ENCODE measurements around the gene FGD5.

FGD5 gene

GRCh38 chr3:14933820-14934425, 115.2 kb downstream of the FGD5 start:
- DNase-seq (ENCODE audit: low read depth): no peak

DNA sequence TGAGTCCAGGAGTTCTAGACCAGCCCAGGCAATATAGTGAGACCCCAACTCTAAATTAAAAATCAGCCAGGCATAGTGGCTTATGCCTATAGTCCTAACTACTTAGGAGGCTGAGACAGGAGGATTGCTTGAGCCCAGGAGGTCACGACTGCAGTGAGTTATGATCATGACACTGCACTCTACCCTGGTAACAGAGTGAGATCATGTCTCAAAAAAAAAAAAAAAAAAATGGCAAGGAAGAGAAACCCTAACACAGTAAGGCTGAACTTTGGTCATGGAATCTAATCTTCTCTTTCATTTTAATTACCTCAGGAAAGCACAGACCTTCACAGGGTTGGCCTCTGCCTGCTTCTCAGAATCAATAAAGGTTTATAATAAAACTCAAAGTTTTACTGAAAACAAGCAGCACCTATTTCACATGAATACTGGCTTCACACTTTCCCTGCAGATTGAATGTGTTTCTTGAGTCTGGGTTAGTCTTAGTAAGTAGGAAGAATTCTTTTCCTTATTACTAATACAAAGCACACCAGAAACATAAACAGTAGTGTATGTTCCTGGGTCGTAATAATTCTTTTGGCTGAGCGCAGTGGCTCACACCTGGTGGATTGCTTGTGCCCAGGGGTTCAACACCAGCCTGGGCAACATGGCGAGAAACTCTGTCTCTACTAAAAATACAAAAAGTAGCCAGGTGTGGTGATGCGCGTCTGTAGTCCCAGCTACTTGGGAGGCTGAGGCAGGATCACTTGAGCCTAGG, 117.0 kb downstream of the FGD5 start:
- DNase-seq (ENCODE audit: low read depth): no peak

DNA sequence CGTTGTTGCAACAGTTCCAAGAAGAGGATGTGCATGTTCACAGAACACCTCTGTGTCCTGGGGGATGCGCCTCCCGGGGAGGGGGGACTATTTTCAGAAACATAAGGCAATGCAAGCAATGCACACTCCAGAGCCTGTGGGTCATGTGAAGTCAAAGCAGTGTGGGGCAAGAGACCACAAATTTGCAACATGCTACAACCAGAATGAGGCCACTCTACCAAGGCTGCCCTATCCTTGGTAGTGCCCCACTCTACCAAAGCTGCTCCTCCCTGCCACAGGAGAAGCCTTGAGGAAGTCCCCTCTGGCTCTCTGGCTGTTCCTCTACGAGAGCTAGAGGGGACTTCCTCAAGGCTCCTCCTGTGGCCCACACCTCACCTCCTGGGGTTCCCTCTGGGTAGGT, 120.2 kb downstream of the FGD5 start:
- DNase-seq (ENCODE audit: low read depth): no peak

DNA sequence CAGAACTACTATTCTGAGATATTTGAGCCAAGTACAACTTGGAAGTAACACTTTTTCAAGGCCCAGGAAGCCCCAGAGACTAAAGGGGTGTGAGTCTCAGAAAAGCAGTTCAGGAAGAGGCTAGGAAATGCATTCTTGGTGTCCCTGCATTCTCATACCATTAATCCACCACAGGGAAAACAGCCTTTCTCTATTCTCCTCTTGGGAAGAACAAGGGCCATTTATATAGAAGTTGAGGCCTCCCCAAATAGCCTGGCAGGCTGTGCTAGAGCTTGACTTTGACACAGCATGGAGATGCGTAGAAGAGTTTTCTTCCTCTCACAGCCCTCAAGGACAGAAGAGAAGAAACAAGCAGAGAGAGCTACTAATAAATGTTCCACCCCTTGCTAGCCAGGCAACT, 123.1 kb downstream of the FGD5 start:
- no peak for DNase-seq (ENCODE audit: low read depth)

- DNase-seq (ENCODE audit: low read depth): no peak
Measured at GRCh38 chr3:14943042-14943441, 124.3 kb downstream of the FGD5 start.

- no peak for DNase-seq (ENCODE audit: low read depth)
Measured at GRCh38 chr3:14946236-14946635, 127.5 kb downstream of the FGD5 start.

DNA sequence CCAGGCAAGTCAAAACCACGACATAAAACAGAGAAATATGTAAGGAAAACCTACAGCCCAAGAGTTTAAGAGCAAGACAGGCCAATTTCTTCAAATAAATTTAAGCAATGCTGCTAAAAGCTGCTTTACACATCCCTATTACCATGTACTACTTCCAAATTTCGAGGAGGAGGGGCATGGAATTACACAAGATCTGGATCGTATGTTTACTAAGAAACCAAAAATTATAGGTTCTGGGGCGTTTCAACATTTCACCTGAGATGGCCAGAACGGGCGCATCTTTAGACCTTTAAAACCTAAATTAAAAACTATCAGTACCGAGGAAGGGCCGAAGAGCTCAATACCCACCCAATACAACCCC, 128.0 kb downstream of the FGD5 start:
- no peak for DNase-seq (ENCODE audit: low read depth)

- peak; percentile 71 for DNase-seq (ENCODE audit: low read depth)
Measured at GRCh38 chr3:14947100-14947885, 128.5 kb downstream of the FGD5 start, which contains the start of gene NR2C2. NR2C2 (plus strand) TSS chr3:14947583; CDS start chr3:15003915, 56,332 bp downstream.

DNA sequence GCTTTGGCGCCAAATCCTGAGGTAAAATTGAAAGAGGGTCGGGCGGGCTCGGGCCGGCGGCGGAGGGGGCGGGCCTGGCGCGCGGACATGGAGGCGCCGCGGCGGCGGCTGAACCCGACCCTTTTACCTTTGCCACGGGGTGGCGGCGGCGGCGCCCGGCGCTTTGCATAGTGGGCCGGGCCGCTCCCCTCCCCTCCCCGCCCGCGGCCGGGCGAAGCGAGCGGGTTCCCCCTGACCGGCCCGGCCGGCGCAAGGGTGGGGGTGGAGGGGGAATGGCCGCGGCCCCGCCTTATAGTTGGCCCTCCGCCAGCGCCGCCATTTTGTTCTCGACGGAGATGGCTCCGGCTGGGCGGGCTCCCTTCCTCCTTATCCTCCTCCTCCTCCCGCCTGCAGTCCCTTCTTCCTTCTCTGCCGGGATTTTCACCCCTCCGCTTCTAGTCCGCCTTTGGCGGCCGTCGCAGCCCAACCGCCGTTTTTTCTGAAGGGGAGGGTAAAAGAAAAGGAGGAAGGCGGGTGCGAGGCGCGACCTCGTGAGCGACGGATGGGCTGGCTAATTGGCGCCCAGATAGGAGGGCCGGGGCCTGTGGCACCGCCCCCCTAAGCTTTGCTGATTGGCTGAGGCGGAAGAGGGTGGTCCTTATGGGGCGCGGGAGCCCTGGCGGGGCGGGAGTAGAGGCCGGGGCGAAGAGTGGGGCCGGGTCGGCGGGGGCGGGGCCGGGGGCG, 129.3 kb downstream of the FGD5 start:
- DNase-seq (ENCODE audit: low read depth): peak; percentile 90

DNA sequence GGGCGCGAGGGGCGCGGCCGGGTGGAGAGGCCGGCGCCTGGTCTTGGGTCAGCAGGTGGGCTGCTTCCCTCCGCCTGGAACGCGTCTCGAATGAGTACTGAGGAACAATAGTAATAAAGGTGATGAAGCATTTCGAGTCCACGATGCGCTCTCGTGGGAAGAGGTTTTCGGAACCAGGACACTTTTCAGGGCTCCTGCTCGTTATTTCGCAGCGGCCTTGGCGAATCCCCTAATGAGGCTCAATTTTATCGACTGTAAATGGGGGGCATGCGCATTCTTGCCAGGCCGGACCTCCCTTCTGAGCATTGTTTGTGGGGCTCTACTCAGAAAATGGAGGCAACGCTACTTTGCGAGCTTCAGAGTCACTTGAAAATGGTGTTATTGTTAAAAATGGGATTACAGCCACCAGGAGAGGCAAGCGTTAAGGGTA, 129.9 kb downstream of the FGD5 start:
- DNase-seq (ENCODE audit: low read depth): no peak

GRCh38 chr3:14949126-14949525, 130.4 kb downstream of the FGD5 start:
- DNase-seq (ENCODE audit: low read depth): no peak

DNA sequence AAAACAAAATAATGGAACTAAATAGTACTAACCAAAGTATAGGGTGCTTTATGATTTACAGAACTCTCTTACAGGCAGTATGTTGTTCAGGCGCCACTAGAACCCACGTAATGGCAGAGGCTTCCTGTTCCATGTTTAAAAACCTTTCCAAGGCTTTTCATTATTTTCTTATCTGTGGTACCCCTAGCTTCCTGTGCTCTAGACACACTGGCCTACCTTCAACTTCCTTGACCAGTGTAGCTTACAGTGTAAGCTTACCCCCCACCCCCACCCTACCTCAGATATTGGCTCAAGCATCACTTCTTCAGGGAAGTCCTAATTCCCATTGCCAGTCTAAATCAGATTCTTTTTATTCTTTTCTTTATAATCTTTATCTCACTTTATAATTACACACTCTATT, 131.5 kb downstream of the FGD5 start:
- no peak for DNase-seq (ENCODE audit: low read depth)

GRCh38 chr3:14957153-14957552, 138.4 kb downstream of the FGD5 start:
- no peak for DNase-seq (ENCODE audit: low read depth)

- no peak for DNase-seq (ENCODE audit: low read depth)
Measured at GRCh38 chr3:14957925-14958324, 139.2 kb downstream of the FGD5 start.

DNA sequence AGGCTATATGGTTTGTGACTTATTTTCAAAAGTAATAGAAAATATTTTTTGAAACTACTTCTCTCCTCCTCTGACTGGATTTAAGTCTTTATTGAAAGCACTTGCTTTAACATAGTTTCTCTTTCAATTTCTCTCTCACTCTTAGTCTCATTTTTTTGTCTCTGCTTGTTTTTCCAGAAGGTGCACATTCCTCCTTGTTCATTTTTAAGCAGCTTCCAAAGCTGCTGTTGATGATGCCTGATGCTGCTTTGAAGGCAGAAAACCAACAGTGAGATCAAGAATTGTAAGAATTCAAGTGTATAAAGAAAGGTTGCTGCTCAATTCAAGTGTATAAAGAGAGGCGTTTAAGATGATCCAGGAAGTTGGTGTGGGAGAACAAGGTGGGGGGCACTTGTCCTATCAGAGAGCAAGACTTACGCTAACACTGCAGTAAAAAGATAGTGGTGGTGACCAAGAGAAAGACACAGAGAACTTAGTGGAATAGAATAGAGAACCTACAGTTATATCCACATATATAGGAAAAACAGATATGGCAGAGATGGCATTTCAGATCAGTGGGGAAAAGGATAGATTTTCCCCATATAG, 140.7 kb downstream of the FGD5 start:
- no peak for DNase-seq (ENCODE audit: low read depth)

GRCh38 chr3:14962762-14963161, 144.0 kb downstream of the FGD5 start:
- DNase-seq (ENCODE audit: low read depth): no peak

- no peak for DNase-seq (ENCODE audit: low read depth)
Measured at GRCh38 chr3:14967285-14967684, 148.5 kb downstream of the FGD5 start.

DNA sequence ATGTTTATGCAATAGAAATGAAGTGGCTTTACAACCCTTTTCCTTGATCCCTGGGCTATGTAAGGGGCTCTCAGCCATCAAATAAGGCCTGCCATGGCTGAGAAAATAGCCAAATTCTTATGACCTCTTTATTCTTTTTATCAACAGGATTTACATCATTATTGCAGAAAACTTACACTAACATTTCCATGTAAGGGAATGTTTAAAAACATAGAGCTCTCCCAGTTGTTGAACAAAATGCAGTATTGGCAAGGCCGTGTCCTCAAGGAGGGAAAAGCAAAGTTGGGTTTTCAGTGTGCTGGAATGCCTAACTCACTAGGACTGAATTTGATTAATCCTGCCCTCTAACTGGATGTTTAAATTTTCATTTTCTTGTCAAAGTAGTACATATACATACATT, 150.9 kb downstream of the FGD5 start:
- DNase-seq (ENCODE audit: low read depth): no peak

DNA sequence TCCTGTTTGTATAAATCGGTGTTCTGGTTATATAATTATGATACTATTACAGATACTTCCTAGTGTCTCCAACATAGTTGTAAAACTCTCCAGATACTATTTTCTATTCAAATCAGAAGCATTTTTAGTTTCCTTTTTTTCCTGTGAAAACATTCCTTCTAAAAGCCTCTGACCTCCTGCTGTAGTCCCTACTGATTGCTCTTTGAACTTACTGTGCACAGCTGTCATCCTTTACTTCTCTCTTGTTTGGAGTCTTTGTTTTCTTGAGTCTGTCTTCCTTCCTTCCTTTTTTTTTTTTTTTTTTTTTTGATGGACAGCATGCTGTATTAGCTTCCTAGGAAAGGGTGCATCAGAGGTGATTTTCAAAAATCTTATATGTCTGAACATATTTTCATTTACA, 157.6 kb downstream of the FGD5 start:
- DNase-seq (ENCODE audit: low read depth): no peak

DNA sequence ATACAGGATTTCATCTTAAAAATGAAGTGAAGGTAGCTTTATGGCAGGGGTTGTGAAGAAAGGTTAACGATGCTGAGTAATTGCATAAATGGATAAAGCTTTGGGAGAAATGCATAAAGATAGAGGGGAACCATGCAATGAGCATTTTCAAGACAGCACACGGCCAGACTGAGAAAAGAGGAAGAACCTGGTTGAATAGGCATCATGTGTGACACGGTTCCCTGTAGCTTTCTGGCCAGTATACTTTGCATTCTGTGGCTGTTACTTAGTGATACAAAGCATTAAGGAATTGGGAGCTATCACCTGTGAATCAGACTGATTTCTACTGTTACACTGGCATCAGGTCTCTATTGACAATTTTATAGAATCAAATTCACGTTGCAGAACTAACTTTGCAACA, 161.9 kb downstream of the FGD5 start:
- no peak for DNase-seq (ENCODE audit: low read depth)
